ENCODE results near the gene CHST15.

DNA sequence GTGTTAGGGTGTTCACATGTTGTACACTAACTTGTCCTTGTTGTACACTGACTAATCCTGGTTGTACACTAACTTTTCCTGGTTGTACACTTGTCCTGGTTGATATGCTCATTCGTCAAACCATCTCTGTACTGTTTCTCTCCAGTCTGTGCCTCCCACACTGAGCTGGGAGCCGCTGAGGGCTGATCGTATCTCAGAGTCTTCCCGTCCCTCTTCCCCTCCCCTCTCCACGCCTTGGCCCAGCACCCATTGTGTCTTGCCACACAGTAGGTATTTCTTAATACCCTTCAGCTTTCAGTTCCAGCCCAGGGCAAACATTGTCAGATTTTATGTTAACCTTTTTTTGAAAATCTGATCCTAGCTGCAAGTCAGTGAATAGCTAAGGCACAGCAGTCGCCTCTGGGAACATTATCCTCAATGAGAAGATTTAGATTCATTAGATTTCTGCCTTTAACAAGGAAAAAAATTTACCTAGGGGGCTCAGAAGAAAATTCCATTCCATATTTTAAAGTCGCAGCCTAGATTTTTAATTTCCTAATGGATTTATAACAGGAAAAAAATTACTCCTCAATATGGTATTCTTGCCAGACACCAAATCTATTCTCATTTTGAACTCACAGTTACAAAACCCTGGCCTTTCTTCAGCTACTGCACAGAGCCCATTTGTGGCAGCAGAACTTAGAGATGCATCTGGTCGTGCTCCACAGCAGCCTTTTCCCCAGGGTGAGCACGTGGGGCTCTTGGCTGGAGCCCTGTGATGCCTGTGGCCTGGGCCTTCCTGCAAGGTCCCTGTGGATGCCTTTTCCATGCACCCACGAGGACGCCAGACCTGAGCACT, 33.0 kb upstream of the CHST15 start:
- TF ChIP-seq, protein P1, sequence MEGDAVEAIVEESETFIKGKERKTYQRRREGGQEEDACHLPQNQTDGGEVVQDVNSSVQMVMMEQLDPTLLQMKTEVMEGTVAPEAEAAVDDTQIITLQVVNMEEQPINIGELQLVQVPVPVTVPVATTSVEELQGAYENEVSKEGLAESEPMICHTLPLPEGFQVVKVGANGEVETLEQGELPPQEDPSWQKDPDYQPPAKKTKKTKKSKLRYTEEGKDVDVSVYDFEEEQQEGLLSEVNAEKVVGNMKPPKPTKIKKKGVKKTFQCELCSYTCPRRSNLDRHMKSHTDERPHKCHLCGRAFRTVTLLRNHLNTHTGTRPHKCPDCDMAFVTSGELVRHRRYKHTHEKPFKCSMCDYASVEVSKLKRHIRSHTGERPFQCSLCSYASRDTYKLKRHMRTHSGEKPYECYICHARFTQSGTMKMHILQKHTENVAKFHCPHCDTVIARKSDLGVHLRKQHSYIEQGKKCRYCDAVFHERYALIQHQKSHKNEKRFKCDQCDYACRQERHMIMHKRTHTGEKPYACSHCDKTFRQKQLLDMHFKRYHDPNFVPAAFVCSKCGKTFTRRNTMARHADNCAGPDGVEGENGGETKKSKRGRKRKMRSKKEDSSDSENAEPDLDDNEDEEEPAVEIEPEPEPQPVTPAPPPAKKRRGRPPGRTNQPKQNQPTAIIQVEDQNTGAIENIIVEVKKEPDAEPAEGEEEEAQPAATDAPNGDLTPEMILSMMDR (IDR thresholded peaks at IDR 0.05; ENCODE audit: poor library complexity, severe bottlenecking) = no peak
- TF ChIP-seq, protein P2, sequence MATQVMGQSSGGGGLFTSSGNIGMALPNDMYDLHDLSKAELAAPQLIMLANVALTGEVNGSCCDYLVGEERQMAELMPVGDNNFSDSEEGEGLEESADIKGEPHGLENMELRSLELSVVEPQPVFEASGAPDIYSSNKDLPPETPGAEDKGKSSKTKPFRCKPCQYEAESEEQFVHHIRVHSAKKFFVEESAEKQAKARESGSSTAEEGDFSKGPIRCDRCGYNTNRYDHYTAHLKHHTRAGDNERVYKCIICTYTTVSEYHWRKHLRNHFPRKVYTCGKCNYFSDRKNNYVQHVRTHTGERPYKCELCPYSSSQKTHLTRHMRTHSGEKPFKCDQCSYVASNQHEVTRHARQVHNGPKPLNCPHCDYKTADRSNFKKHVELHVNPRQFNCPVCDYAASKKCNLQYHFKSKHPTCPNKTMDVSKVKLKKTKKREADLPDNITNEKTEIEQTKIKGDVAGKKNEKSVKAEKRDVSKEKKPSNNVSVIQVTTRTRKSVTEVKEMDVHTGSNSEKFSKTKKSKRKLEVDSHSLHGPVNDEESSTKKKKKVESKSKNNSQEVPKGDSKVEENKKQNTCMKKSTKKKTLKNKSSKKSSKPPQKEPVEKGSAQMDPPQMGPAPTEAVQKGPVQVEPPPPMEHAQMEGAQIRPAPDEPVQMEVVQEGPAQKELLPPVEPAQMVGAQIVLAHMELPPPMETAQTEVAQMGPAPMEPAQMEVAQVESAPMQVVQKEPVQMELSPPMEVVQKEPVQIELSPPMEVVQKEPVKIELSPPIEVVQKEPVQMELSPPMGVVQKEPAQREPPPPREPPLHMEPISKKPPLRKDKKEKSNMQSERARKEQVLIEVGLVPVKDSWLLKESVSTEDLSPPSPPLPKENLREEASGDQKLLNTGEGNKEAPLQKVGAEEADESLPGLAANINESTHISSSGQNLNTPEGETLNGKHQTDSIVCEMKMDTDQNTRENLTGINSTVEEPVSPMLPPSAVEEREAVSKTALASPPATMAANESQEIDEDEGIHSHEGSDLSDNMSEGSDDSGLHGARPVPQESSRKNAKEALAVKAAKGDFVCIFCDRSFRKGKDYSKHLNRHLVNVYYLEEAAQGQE (IDR thresholded peaks at IDR 0.05; ENCODE audit: borderline replicate concordance) = no peak
- TF ChIP-seq EP300 (conservative IDR thresholded peaks at IDR 0.05; ENCODE audit: poor library complexity, severe bottlenecking) = no peak
